ENCODE results near the gene TACSTD2.
"Not testable (repeated sequence)": the region's sequence is repeated elsewhere in the genome, so short reads cannot be mapped to it uniquely, and the experiment has no call there.

TACSTD2 gene

GRCh38 chr1:58576727-58577653, at the start of gene TACSTD2:
Gene TACSTD2, minus strand, starts transcription at chr1:58577252. Its CDS starts 96 bp downstream, at chr1:58577156.
- peak in 1 of 2 experiments; percentile 47 for DNase-seq

- DNase-seq: no peak
Observed at GRCh38 chr1:58626293-58626692, 49.2 kb upstream of the TACSTD2 start.

DNA sequence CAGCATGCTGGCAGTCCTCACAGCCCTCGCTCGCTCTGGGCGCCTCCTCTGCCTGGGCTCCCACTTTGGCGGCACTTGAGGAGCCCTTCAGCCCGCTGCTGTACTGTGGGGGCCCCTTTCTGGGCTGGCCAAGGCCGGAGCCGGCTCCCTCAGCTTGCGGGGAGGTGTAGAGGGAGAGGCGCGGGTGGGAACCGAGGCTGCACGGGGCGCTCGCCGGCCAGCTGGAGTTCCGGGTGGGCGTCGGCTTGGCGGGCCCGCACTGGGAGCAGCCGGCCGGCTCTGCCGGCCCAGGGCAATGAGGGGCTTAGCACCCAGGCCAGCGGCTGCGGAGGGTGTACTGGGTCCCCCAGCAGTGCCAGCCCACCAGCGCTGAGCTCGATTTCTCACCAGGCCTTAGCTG, 46.2 kb upstream of the TACSTD2 start:
- not testable (repeated sequence) for DNase-seq

- DNase-seq: no peak
Observed at GRCh38 chr1:58622571-58622970, 45.5 kb upstream of the TACSTD2 start.

GRCh38 chr1:58621391-58621790, 44.3 kb upstream of the TACSTD2 start:
- no peak for DNase-seq

GRCh38 chr1:58620926-58621325, 43.9 kb upstream of the TACSTD2 start:
- no peak for DNase-seq

GRCh38 chr1:58620259-58620658, 43.2 kb upstream of the TACSTD2 start:
- DNase-seq: no peak

DNA sequence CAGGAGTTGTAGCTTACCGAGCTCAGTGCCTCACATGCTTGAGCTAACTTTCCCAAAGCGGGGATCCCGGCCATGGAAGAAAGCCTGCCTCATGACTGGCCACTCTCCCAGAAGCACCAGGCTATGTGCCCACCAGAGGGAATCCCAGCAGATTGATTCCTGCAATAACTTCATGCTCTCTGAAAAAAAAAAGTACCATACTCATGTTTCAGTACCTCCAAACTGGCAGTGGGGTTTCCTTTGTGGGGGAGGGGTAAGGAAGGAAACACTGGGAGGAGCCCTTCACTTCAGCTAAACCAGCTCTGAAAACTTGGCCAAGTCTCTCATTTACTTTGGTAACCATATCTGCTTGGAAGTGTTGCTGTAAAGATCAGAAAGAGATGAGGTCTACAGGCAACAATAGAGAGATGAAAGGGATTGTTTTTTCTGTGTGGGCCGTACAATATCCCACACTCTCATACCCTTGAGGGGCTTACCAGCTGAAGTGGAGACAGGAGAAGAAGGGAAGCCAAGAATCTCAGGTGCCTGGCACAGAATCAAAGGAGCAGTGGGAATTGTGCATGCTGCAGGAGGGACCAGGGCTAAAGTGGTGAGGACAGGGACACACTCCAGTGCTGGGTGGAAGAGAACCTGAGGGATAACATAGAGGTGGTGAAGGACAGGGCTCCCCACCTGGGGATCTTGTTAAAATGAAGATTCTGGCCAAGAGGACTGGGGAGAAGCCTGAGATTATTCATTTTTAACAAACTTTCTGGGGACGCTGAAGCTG, 42.4 kb upstream of the TACSTD2 start:
- no peak for DNase-seq

- DNase-seq: no peak
Observed at GRCh38 chr1:58618303-58618702, 41.3 kb upstream of the TACSTD2 start.

- DNase-seq: no peak
Observed at GRCh38 chr1:58611861-58612385, 34.9 kb upstream of the TACSTD2 start.

DNA sequence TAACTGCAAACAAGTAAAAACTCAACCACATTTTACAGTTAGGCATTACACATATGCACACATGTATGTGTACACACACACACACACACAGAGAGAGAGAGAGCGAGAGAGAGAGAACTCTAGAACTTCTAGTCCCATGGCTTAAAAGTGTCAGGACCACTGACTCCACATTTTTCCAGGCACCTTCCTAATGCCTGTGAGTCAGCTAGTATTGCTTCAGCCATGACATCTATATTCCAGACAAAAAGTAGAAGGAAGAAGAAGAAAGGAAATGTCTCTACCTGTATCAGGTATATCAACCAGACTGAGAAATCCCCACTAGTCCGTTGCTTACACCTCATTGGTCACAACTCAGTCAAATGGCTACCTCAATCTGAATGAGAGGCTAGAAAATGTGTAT, 31.9 kb upstream of the TACSTD2 start:
- no peak for DNase-seq

DNA sequence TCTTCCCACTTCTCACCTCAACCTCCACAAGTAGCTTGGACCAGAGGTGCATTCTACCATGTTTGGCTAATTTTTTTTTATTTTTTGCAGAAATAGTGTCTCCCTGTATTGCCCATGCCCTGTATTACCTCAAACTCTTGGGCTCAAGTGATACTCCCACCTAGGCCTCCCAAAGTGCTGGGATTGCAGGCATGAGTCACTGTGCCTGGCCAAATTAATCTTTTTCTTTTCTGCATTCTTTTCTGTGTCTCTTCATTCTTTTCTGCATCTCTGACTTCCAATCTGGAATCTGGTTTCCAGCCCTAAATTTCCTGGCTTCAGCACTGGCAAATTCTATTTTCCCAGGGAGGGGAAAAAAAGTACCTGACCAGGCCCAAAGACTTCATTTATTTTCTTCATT, 31.2 kb upstream of the TACSTD2 start:
- no peak for DNase-seq

DNA sequence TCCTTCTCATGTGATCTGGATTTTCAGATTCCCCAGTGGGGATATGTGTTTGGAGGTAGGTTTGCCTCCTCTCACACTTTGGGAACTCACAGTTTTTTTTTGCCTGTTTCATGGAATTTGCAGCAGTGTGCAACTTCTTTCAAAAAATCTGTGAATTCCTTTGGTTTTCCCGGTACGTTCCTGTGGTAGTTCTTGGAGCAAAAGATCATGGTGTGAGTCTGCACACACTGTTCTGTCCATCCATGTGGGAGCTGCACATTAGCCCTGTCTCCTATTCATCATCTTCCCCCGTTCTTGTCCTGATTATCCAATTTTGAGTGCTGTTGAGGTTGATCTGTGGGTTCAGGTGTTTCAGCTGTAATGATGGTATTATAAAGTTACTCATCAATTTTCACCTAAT, 30.3 kb upstream of the TACSTD2 start:
- no peak for DNase-seq

GRCh38 chr1:58601921-58602320, 24.9 kb upstream of the TACSTD2 start:
- not testable (repeated sequence) for DNase-seq

- no peak for DNase-seq
Observed at GRCh38 chr1:58597996-58598395, 20.9 kb upstream of the TACSTD2 start.

- DNase-seq: no peak
Observed at GRCh38 chr1:58597076-58597475, 20.0 kb upstream of the TACSTD2 start.

GRCh38 chr1:58596631-58597052, 19.6 kb upstream of the TACSTD2 start:
- DNase-seq: no peak

- no peak for DNase-seq
Observed at GRCh38 chr1:58594546-58594945, 17.5 kb upstream of the TACSTD2 start.

DNA sequence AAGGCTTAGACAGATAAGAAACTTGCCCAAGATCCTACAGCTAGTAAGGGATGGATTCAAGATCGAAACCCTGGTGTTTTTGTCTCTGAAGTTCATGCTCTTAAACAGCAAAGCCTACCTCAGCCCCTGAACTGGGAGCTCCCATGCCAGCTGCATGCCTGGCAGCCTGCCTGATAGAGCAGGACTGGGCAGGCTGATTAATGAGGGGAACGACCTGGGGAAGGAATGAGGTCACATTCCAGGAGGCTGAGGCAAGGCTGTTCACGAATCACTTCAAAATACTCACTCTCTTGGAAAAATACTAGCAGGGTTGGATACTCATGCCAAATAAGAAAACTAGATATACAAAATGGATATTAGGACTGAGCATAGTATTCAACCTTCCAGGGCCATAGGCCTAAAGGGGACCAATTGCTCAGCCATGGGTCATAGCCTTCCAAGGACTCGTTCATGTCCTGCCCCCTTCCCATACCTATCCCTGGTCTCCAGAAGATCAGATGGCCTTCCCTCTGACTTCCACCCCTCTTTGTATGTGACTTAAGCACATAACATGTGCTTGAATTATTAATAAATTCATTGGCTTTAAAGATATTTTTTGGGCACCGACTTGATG, 15.6 kb upstream of the TACSTD2 start:
- DNase-seq: no peak

GRCh38 chr1:58591806-58592205, 14.8 kb upstream of the TACSTD2 start:
- DNase-seq: no peak

DNA sequence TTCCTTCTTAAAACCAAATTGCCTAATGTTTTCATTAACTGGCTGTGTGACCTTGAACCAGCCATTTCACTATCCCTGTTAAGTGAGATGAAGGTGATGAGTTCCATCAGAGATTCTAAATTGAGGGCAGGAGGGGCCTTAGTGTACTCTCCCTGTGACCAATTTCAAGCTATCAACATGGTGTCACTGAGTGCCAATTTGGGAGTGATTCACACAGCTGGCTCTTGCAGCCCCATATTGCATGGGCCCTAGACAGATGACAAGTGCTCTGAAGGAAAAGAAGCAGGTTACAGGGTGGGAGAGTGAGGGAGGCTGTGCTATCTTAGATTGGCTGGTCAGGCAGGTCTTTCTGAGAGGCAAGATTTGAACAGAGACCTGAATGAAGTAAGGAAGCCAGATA, 13.0 kb upstream of the TACSTD2 start:
- DNase-seq: no peak

DNA sequence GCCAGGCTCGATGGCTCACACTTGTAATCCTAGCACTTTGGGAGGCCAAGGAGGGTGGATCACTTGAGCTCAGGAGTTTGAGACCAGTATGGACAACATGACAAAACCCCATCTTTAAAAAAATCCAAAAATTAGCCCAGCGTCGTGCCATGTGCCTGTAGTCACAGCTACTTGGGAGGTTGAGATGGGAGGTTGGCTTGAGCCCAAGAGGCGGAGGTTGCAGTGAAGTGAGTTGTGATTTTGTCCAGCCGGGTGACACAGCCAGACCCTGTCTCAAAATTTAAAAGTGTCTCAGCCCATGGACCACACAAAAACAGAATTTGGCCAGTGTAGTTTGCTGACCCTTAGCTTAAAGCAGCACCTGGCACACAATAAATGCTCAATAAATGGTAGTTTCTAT, 11.3 kb upstream of the TACSTD2 start:
- no peak for DNase-seq

DNA sequence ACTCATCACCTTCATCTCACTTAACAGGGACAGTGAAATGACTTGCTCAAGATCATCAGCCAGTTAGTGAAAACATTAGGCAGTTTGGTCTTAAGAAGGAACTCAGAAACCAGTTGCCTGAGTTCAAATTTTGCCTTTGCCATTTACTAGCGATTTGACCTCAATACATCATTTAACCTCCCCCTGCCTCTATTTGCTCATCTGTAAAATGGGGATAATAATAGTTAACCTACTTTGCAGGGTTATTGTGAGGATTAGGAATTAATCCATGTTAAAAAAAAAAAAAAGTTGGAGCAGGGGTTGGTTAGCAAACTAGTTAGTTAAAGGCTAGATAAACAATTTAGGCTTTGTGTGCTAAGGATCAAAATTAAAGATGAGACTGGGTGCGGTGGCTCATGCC, 10.6 kb upstream of the TACSTD2 start:
- DNase-seq: no peak

Measured in NCI-H526 (cell line).